HK-2 (cell line): Measurements from ENCODE around the gene TAF11L9.
"Not testable (repeated sequence)": the region's sequence is repeated elsewhere in the genome, so short reads cannot be mapped to it uniquely, and the experiment has no call there.

Source experiments
- DNase-seq: peaks from one replicate; pipeline ENCODE4 v3.0.0-alpha.2; 2018; ENCODE audit not compliant: unreplicated experiment

TAF11L9 gene

DNA sequence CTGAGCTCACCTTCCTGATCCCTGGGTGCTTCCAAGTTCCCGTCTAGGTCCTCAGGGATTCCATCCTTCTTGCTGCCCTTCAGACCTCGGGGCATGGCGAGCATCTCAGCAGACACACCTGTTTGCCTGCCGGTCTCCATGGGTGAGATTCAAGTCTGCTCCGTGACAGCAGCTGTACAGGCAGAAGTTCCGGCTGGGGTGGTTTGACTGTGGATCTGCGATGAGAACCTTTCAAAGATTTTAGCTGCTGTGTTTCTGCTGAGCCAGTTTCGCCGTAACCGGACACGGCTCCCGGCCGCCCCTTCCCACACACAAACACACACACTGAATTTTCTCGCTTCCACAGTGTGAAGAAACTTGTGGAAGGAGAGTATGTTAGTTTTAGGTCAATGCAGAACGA, at the start of gene TAF11L9:
Gene TAF11L9, minus strand, starts transcription at position 140 of the 400 bp plus-strand sequence.
- DNase-seq, result not testable (repeated sequence)

DNA sequence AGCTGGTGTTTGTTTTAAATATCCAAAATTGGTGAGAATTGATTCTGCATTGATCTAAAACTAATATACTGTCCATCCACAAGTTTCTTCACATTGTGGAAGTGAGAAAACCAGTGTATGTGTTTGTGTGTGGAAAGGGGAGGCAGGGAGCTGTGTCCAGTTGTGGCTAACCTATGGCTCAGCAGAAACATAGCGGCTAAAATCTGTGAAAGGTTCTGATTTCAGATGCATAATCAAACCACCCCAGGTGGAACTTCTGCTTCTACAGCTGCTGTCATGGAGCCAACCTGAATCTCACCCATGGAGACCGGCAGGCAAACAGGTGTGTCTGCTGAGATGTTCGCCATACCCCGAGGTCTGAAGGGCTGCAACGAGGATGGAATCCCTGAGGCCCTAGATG, 40.0 kb upstream of the TAF11L9 start, which contains the start of gene TAF11L14:
Gene TAF11L14, plus strand, starts transcription at position 301 of the 400 bp plus-strand sequence.
- no peak for DNase-seq

DNA sequence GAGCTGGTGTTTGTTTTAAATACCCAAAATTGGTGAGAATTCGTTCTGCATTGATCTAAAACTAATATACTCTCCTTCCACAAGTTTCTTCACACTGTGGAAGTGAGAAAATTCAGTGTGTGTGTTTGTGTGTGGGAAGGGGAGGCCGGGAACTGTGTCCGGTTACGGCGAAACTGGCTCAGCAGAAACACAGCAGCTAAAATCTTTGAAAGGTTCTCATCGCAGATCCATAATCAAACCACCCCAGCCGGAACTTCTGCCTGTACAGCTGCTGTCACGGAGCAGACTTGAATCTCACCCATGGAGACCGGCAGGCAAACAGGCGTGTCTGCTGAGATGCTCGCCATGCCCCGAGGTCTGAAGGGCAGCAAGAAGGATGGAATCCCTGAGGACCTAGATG, 37.6 kb upstream of the TAF11L9 start, which contains the start of gene TAF11L13:
Gene TAF11L13, plus strand, starts transcription at position 301 of the 400 bp plus-strand sequence.
- not testable (repeated sequence) for DNase-seq

DNA sequence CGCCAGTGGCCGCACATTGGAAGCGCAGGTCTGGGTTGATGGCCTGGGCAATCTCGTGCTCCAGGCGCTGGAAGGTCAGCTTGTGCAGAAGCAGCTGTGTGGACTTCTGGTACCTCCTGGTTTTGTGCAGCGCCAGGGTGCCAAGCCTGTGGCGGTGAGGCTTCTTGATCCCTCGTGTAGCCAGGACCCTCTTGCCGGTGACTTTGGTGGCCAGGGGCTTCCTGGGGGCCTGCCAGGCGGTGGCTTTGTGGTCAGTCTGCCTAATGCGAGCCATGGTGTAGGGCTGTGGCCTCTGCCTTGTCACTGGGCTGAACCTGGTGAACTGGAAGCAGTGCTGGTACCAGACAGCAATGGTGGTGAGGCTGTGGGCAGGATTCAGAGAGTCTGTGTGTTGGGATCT, 31.5 kb upstream of the TAF11L9 start:
- no peak for DNase-seq

GRCh38 chr5:17620627-17621026, 26.4 kb upstream of the TAF11L9 start:
- DNase-seq, result no peak

DNA sequence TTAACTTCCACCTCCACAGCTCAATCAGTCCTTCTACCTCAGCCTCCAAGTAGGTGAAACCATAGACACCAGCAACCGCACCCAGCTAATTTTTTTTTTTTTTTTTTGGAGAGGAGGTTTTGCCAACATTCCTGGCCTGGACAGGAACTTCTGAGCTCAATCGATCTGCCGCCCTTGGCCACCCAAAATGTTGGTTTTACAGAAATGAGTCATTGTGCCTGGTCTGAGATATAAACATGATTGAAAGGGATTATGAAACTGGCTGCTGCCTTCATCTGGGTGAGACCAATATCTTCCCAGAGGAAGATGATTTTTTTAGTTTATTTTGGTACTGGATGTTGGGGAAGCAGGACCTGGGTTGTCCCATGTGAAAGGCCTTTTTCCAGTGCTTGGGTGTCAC, 25.2 kb upstream of the TAF11L9 start:
- DNase-seq, result no peak

DNA sequence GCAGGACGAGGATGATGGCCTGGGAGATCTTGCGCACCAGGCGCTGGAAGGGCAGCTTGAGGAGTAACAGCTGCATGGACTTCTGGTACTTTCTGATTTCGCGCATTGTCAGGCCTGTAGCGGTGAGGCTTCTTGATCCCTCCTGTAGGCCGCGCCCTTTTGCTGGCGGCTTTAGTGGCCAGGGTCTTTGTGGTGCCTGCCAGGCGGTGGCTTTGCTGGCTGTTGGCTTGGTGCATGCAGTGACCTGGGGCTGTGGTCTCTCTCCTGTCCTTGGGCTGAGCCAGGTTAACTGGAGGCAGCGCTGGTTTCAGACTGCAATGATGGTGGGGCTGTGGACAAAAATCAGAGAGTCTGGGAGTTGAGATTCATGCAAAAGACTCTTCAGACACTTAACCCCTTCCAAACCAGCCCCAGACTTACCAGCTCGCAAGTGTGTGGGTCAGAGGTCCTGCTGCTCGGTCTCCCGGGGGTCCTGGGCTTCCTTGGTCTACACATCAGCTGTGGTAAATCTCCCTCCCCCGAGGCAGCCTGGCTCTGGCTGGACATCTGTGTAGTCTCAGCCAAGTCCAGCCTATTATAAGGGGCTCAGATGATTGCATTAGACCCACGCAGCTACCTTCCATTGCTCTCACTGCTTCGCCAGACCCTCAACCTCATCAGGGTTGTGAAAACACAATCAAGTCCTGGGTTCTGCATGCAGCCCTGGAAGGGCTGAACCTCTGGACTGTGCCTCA, 20.8 kb upstream of the TAF11L9 start:
- DNase-seq, result no peak

DNA sequence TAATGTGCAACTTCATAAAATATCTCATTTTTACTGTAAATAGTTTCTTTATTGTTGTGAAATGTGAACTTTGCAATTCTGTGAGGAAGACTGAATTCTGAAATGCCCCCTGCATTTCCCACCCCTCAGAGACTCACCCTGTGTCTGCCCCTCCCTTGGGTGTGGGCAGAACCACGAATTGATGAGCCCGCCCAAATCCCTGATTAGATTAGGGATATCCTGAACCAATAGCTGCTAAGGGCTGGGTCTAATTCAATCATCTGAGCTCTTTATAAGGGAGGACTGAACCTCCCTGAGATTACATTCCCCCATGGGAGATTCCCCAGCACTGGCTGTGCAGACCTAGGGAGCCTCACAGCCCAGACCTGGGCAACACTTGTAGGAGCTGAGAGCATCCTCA, 15.9 kb upstream of the TAF11L9 start, which contains the start of gene TAF11L12:
Gene TAF11L12, plus strand, starts transcription at position 301 of the 400 bp plus-strand sequence.
- not testable (repeated sequence) for DNase-seq

DNA sequence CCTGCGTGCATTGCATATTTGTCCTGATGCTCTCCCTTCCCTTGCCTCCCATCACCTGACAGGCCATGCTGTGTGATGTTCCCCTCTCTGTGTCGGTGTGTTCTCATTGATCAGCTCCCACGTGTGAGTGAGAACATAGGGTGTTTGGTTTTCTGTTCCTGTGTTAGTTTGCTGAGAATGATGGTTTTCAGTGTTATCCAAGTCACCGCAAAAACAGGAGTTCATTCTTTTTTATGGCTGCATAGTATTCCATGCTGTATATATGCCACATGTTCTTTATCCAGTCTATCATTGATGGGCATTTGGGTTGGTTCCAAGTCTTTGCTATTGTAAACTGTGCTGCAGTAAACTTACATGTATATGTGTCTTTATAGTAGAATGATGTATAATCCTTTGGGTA, 13.3 kb upstream of the TAF11L9 start:
- DNase-seq, result not testable (repeated sequence)

DNA sequence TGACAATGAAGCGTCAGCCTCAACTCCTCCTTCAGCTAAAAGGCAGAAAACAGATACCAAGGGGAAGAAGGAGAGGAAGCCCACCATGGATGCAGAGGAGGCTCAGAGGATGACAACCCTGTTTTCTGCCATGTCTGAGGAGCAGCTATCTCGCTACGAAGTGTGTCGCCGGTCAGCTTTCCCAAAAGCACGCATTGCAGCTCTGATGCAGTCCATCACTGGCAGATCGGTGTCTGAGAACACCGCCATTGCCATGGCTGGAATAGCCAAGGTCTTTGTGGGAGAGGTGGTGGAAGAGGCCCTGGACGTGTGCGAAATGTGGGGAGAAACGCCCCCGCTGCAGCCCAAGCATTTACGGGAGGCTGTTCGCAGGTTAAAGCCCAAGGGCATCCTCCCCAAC, 10.8 kb upstream of the TAF11L9 start:
- DNase-seq, result no peak

DNA sequence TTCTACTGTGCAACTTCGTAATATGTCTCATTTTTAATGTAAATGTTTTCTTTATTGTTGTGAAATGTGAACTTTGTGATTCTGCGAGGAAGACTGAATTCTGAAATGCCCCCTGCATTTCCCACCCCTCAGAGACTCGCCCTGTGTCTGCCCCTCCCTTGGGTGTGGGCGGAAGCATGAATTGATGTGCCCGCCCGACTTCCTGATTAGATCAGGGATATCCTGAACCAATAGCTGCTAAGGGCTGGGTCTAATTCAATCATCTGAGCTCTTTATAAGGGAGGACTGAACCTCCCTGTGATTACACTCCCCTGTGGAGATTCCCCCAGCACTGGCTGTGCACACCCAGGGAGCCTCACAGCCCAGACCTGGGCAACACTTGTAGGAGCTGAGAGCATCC, 9.7 kb upstream of the TAF11L9 start, which contains the start of gene TAF11L11:
Gene TAF11L11, plus strand, starts transcription at position 304 of the 400 bp plus-strand sequence.
- DNase-seq, result not testable (repeated sequence)

DNA sequence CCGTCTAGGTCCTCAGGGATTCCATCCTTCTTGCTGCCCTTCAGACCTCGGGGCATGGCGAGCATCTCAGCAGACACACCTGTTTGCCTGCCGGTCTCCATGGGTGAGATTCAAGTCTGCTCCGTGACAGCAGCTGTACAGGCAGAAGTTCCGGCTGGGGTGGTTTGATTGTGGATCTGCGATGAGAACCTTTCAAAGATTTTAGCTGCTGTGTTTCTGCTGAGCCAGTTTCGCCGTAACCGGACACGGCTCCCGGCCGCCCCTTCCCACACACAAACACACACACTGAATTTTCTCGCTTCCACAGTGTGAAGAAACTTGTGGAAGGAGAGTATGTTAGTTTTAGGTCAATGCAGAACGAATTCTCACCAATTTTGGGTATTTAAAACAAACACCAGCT, 3.5 kb upstream of the TAF11L9 start, which contains the start of gene TAF11L10:
Gene TAF11L10, minus strand, starts transcription at position 101 of the 400 bp plus-strand sequence.
- not testable (repeated sequence) for DNase-seq

GRCh38 chr5:17590860-17591259, 3.3 kb downstream of the TAF11L9 start, which contains the start of gene TAF11L8:
Gene TAF11L8 (minus strand): TSS chr5:17590960.
- DNase-seq, result not testable (repeated sequence)

DNA sequence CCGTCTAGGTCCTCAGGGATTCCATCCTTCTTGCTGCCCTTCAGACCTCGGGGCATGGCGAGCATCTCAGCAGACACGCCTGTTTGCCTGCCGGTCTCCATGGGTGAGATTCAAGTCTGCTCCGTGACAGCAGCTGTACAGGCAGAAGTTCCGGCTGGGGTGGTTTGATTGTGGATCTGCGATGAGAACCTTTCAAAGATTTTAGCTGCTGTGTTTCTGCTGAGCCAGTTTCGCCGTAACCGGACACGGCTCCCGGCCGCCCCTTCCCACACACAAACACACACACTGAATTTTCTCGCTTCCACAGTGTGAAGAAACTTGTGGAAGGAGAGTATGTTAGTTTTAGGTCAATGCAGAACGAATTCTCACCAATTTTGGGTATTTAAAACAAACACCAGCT, 8.5 kb downstream of the TAF11L9 start, which contains the start of gene TAF11L7:
Gene TAF11L7, minus strand, starts transcription at position 101 of the 400 bp plus-strand sequence.
- not testable (repeated sequence) for DNase-seq
